ENCODE results near the gene SNAP91.
"Not testable (repeated sequence)": the region's sequence is repeated elsewhere in the genome, so short reads cannot be mapped to it uniquely, and the experiment has no call there.

The SNAP91 gene
- total RNA-seq: 0 to 0.06 reads per million in 2 experiments

GRCh38 chr6:83708970-83709747, at the start of gene SNAP91:
Gene SNAP91, minus strand, starts transcription at chr6:83709101. Its CDS starts 1,174 bp downstream, at chr6:83707927.
- DNase-seq (ENCODE audit: low read depth): no peak

- no peak for DNase-seq (ENCODE audit: low read depth)
Measured at GRCh38 chr6:83758533-83758932, 49.6 kb upstream of the SNAP91 start.

- no peak for DNase-seq (ENCODE audit: low read depth)
Measured at GRCh38 chr6:83757021-83757420, 48.1 kb upstream of the SNAP91 start.

GRCh38 chr6:83756565-83756964, 47.7 kb upstream of the SNAP91 start:
- DNase-seq (ENCODE audit: low read depth): no peak

- DNase-seq (ENCODE audit: low read depth): not testable (repeated sequence)
Measured at GRCh38 chr6:83752375-83752774, 43.5 kb upstream of the SNAP91 start.

GRCh38 chr6:83741089-83741488, 32.2 kb upstream of the SNAP91 start:
- DNase-seq (ENCODE audit: low read depth): no peak

GRCh38 chr6:83735461-83735860, 26.6 kb upstream of the SNAP91 start:
- no peak for DNase-seq (ENCODE audit: low read depth)

GRCh38 chr6:83729871-83730270, 21.0 kb upstream of the SNAP91 start:
- DNase-seq (ENCODE audit: low read depth): no peak

- no peak for DNase-seq (ENCODE audit: low read depth)
Measured at GRCh38 chr6:83722876-83723275, 14.0 kb upstream of the SNAP91 start.

- DNase-seq (ENCODE audit: low read depth): no peak
Measured at GRCh38 chr6:83717809-83718208, 8.9 kb upstream of the SNAP91 start.

- no peak for DNase-seq (ENCODE audit: low read depth)
Measured at GRCh38 chr6:83711958-83712357, 3.1 kb upstream of the SNAP91 start.

GRCh38 chr6:83709748-83710050, 798 bp upstream of the SNAP91 start:
- no peak for DNase-seq (ENCODE audit: low read depth)

GRCh38 chr6:83708546-83708969, 343 bp downstream of the SNAP91 start:
- DNase-seq (ENCODE audit: low read depth): no peak

- DNase-seq (ENCODE audit: low read depth): no peak
Measured at GRCh38 chr6:83707829-83708545, 914 bp downstream of the SNAP91 start.

GRCh38 chr6:83702749-83703148, 6.2 kb downstream of the SNAP91 start:
- no peak for DNase-seq (ENCODE audit: low read depth)

GRCh38 chr6:83702077-83702476, 6.8 kb downstream of the SNAP91 start:
- no peak for DNase-seq (ENCODE audit: low read depth)

- DNase-seq (ENCODE audit: low read depth): no peak
Measured at GRCh38 chr6:83696674-83697073, 12.2 kb downstream of the SNAP91 start.

- no peak for DNase-seq (ENCODE audit: low read depth)
Measured at GRCh38 chr6:83685481-83685880, 23.4 kb downstream of the SNAP91 start.

- no peak for DNase-seq (ENCODE audit: low read depth)
Measured at GRCh38 chr6:83677791-83678190, 31.1 kb downstream of the SNAP91 start.

GRCh38 chr6:83637953-83638352, 70.9 kb downstream of the SNAP91 start:
- DNase-seq (ENCODE audit: low read depth): no peak

- no peak for DNase-seq (ENCODE audit: low read depth)
Measured at GRCh38 chr6:83636800-83637199, 72.1 kb downstream of the SNAP91 start.

- DNase-seq (ENCODE audit: low read depth): no peak
Measured at GRCh38 chr6:83633609-83634008, 75.3 kb downstream of the SNAP91 start.

GRCh38 chr6:83633149-83633548, 75.8 kb downstream of the SNAP91 start:
- DNase-seq (ENCODE audit: low read depth): no peak
